A549 (cell line): ENCODE measurements around the gene STOX1. TPM values are rescaled to one million over a fixed set of nuclear protein-coding genes. Genes with fewer than 3 reads are reported as not detected.

ENCODE experiments used
- CEBPB ChIP-seq, 2 experiments: fragments of >200 bp in 1 of 2; sonication (Bioruptor Twin) in 1 of 2; formaldehyde crosslinking in 1 of 2; IDR thresholded peaks; 2 replicates each; pipeline ENCODE4 v1.6.1; 2012 to 2016
- CHD2 ChIP-seq: fragments of 150-350 bp; IDR thresholded peaks from 2 replicates; pipeline ENCODE4 v1.6.1; 2014; ENCODE audit warnings: low read length; ENCODE audit not compliant: partially characterized antibody
- CHD4 ChIP-seq: fragments of 200-600 bp; sonication (generic); IDR thresholded peaks from 2 replicates; pipeline ENCODE4 v1.6.1; 2016; ENCODE audit warnings: antibody characterized with exemption, mild to moderate bottlenecking, borderline replicate concordance
- EHF ChIP-seq: fragments of 250-450 bp; sonication (Bioruptor Pico); IDR thresholded peaks from 2 replicates; pipeline ENCODE4 v1.5.0; 2020; ENCODE audit warnings: mild to moderate bottlenecking
- EP300 ChIP-seq, 2 experiments: fragments of >200 bp; sonication (Bioruptor Twin); formaldehyde crosslinking; IDR thresholded peaks; 2 replicates in 1 of 2; 3 replicates in 1 of 2; pipeline ENCODE4 v1.6.1; 2016 to 2017
- FOSL2 ChIP-seq, 2 experiments: fragments of 450-650 bp in 1 of 2; fragments of >200 bp in 1 of 2; sonication (Bioruptor Twin) in 1 of 2; formaldehyde crosslinking; IDR thresholded peaks; 2 replicates each; pipeline versions ENCODE4 v1.5.0 to v1.6.1; 2016 to 2020; ENCODE audit warnings: mild to moderate bottlenecking in 1 of 2, moderate library complexity in 1 of 2
- FOXS1 ChIP-seq: fragments of 250-450 bp; sonication (Bioruptor Pico); IDR thresholded peaks from 2 replicates; pipeline ENCODE4 v1.5.0; 2020; ENCODE audit warnings: mild to moderate bottlenecking, moderate library complexity
- GATA3 ChIP-seq: IDR thresholded peaks from 2 replicates; pipeline ENCODE4 v1.6.1; 2012; ENCODE audit warnings: borderline replicate concordance
- HDAC2 ChIP-seq: fragments of 200-600 bp; sonication (generic); IDR thresholded peaks from 2 replicates; pipeline ENCODE4 v1.6.1; 2016
- HES2 ChIP-seq: fragments of >200 bp; sonication (Bioruptor Twin); formaldehyde crosslinking; IDR thresholded peaks from 2 replicates; pipeline ENCODE4 v1.6.1; 2016
- HEYL ChIP-seq: fragments of 250-450 bp; sonication (Bioruptor Pico); IDR thresholded peaks from 2 replicates; pipeline ENCODE4 v1.8.0; 2021; ENCODE audit warnings: mild to moderate bottlenecking, moderate library complexity
- HOXA7 ChIP-seq: fragments of 250-450 bp; sonication (Bioruptor Pico); IDR thresholded peaks from 2 replicates; pipeline ENCODE4 v1.5.0; 2020; ENCODE audit warnings: mild to moderate bottlenecking, moderate library complexity
- HOXB13 ChIP-seq: fragments of 250-450 bp; sonication (Bioruptor Pico); IDR thresholded peaks from 2 replicates; pipeline ENCODE4 v1.5.0; 2020; ENCODE audit warnings: low read depth, mild to moderate bottlenecking, moderate library complexity
- HOXB5 ChIP-seq: fragments of 250-450 bp; sonication (Bioruptor Pico); IDR thresholded peaks from 2 replicates; pipeline ENCODE4 v1.5.0; 2020; ENCODE audit warnings: mild to moderate bottlenecking, moderate library complexity
- JUN ChIP-seq, 2 experiments: fragments of >200 bp; sonication (Bioruptor Twin); formaldehyde crosslinking; IDR thresholded peaks; 2 replicates in 1 of 2; 3 replicates in 1 of 2; pipeline ENCODE4 v1.6.1; 2016 to 2017
- JUNB ChIP-seq: fragments of >200 bp; sonication (Bioruptor Twin); formaldehyde crosslinking; IDR thresholded peaks from 2 replicates; pipeline ENCODE4 v1.6.1; 2016
- KDM1A ChIP-seq: fragments of 200-600 bp; sonication (generic); IDR thresholded peaks from 2 replicates; pipeline ENCODE4 v1.6.1; 2016; ENCODE audit warnings: low read depth, mild to moderate bottlenecking
- MAFK ChIP-seq: fragments of 450-650 bp; IDR thresholded peaks from 2 replicates; pipeline ENCODE4 v1.6.1; 2014; ENCODE audit not compliant: partially characterized antibody
- MYC ChIP-seq: IDR thresholded peaks from 2 replicates; pipeline ENCODE4 v1.6.1; 2012; ENCODE audit warnings: mild to moderate bottlenecking, inconsistent platforms, low read length, improper control_type of control experiment, borderline replicate concordance
- NFE2L2 ChIP-seq: fragments of 150-350 bp; conservative IDR thresholded peaks from 2 replicates; pipeline ENCODE4 v1.6.1; 2014; ENCODE audit warnings: low read length
- NPAS2 ChIP-seq: fragments of 250-450 bp; sonication (Bioruptor Pico); IDR thresholded peaks from 2 replicates; pipeline ENCODE4 v1.8.0; 2022; ENCODE audit warnings: mild to moderate bottlenecking, moderate library complexity, borderline replicate concordance
- NR3C1 ChIP-seq: fragments of >200 bp; sonication (Bioruptor Twin); formaldehyde crosslinking; IDR thresholded peaks from 3 replicates; pipeline ENCODE4 v1.6.1; 2017
- PHF8 ChIP-seq: fragments of 200-600 bp; sonication (generic); IDR thresholded peaks from 2 replicates; pipeline ENCODE4 v1.6.1; 2016; ENCODE audit warnings: low read depth, mild to moderate bottlenecking, antibody characterized with exemption, moderate library complexity, borderline replicate concordance
- POLR2A ChIP-seq: IDR thresholded peaks from 2 replicates; pipeline ENCODE4 v1.6.1; 2012; ENCODE audit warnings: mild to moderate bottlenecking, low read length
- POLR2AphosphoS2 ChIP-seq: conservative IDR thresholded peaks from 2 replicates; pipeline ENCODE4 v1.6.1; 2012; ENCODE audit warnings: low read length, improper control_type of control experiment, inconsistent platforms
- RFX5 ChIP-seq: fragments of 450-650 bp; IDR thresholded peaks from 2 replicates; pipeline ENCODE4 v1.7.1; 2014; ENCODE audit warnings: antibody characterized with exemption, mild to moderate bottlenecking, moderate library complexity
- RNF2 ChIP-seq: fragments of 200-600 bp; sonication (generic); IDR thresholded peaks from 2 replicates; pipeline ENCODE4 v1.6.1; 2016; ENCODE audit warnings: low read depth, mild to moderate bottlenecking, antibody characterized with exemption, moderate library complexity, borderline replicate concordance
- SMC3 ChIP-seq: fragments of >200 bp; sonication (Bioruptor Twin); formaldehyde crosslinking; IDR thresholded peaks from 3 replicates; pipeline ENCODE4 v1.6.1; 2018; ENCODE audit warnings: inconsistent platforms
- SREBF2 ChIP-seq: fragments of 450-650 bp; IDR thresholded peaks from 2 replicates; pipeline ENCODE4 v1.6.1; 2014; ENCODE audit warnings: mild to moderate bottlenecking, moderate library complexity
- TFCP2L1 ChIP-seq: fragments of 250-450 bp; sonication (Bioruptor Pico); IDR thresholded peaks from 2 replicates; pipeline ENCODE4 v1.5.0; 2021; ENCODE audit warnings: mild to moderate bottlenecking
- TP53 ChIP-seq: fragments of 250-450 bp; sonication (Bioruptor Pico); IDR thresholded peaks from 2 replicates; pipeline ENCODE4 v1.5.0; 2021; ENCODE audit warnings: mild to moderate bottlenecking, moderate library complexity
- ZFP36 ChIP-seq: fragments of 450-650 bp; IDR thresholded peaks from 2 replicates; pipeline ENCODE4 v1.6.1; 2014; ENCODE audit warnings: borderline replicate concordance; ENCODE audit not compliant: partially characterized antibody
- ZNF302 ChIP-seq: fragments of 250-450 bp; sonication (Bioruptor Pico); IDR thresholded peaks from 2 replicates; pipeline ENCODE4 v1.9.0; 2021; ENCODE audit warnings: inconsistent platforms, mild to moderate bottlenecking, moderate library complexity
- ZSCAN20 ChIP-seq: fragments of 250-450 bp; sonication (Bioruptor Pico); IDR thresholded peaks from 2 replicates; pipeline ENCODE4 v1.8.0; 2022; ENCODE audit warnings: mild to moderate bottlenecking, moderate library complexity
- polyA plus RNA-seq, 4 experiments: library from polyadenylated mRNA; depleted of rRNA in 3 of 4; stranded (reverse); fragments of >200 nt; fragmentation: RNase III in 1 of 4; extraction: RNeasy Plus Mini Kit Qiagen cat#74134 plus additional on column Dnase treatment in 1 of 4; gene quantifications; 2 replicates in 3 of 4; 3 replicates in 1 of 4; pipeline ENCODE4 v1.2.3, GENCODE V29; 2011 to 2017
- TF ChIP-seq, protein P1 (sequence below): fragments of 250-450 bp; sonication (Bioruptor Pico); IDR thresholded peaks from 2 replicates; pipeline ENCODE4 v1.5.0; 2021; ENCODE audit warnings: mild to moderate bottlenecking, moderate library complexity, borderline replicate concordance
- TF ChIP-seq, protein P2 (sequence below): fragments of 250-450 bp; sonication (Bioruptor Pico); IDR thresholded peaks from 2 replicates; pipeline ENCODE4 v1.5.0; 2020; ENCODE audit warnings: low read depth, mild to moderate bottlenecking, moderate library complexity
- TF ChIP-seq, protein P3 (sequence below): IDR thresholded peaks from 2 replicates; pipeline ENCODE4 v1.6.1; 2012; ENCODE audit warnings: low read depth, borderline replicate concordance
- TF ChIP-seq, protein P4 (sequence below): fragments of >200 bp; sonication (Bioruptor Twin); formaldehyde crosslinking; IDR thresholded peaks from 3 replicates; pipeline ENCODE4 v1.5.1; 2016

Gene STOX1
- polyA plus RNA-seq, 2 of the 4 experiments (the other 2 are of a cell fraction), result 0.94 to 1.6 TPM

GRCh38 chr10:68900427-68901104 lies 73.2 kb downstream of the STOX1 start (continued):
- no peak for TF ChIP-seq NR3C1
- TF ChIP-seq, protein P1, sequence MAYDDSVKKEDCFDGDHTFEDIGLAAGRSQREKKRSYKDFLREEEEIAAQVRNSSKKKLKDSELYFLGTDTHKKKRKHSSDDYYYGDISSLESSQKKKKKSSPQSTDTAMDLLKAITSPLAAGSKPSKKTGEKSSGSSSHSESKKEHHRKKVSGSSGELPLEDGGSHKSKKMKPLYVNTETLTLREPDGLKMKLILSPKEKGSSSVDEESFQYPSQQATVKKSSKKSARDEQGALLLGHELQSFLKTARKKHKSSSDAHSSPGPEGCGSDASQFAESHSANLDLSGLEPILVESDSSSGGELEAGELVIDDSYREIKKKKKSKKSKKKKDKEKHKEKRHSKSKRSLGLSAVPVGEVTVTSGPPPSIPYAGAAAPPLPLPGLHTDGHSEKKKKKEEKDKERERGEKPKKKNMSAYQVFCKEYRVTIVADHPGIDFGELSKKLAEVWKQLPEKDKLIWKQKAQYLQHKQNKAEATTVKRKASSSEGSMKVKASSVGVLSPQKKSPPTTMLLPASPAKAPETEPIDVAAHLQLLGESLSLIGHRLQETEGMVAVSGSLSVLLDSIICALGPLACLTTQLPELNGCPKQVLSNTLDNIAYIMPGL (CRISPR knock-in tag), result no peak
- TF ChIP-seq HDAC2, result no peak
- TF ChIP-seq ZSCAN20 (CRISPR knock-in tag), result peak; percentile 64
- TF ChIP-seq SMC3, result no peak
- TF ChIP-seq JUN (IDR thresholded peaks at IDR 0.05), result peak in 1 of 2 experiments; percentile 89; a peak in 3 of 5 replicates
- no peak for TF ChIP-seq GATA3
- TF ChIP-seq TFCP2L1, result 0 out of 2 replicates have a peak, but pooled peaks have one; percentile 29
- TF ChIP-seq, protein P2, sequence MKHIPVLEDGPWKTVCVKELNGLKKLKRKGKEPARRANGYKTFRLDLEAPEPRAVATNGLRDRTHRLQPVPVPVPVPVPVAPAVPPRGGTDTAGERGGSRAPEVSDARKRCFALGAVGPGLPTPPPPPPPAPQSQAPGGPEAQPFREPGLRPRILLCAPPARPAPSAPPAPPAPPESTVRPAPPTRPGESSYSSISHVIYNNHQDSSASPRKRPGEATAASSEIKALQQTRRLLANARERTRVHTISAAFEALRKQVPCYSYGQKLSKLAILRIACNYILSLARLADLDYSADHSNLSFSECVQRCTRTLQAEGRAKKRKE (CRISPR knock-in tag), result peak; percentile 65; the same call in 1 of the 2 replicates
- TF ChIP-seq, protein P3, sequence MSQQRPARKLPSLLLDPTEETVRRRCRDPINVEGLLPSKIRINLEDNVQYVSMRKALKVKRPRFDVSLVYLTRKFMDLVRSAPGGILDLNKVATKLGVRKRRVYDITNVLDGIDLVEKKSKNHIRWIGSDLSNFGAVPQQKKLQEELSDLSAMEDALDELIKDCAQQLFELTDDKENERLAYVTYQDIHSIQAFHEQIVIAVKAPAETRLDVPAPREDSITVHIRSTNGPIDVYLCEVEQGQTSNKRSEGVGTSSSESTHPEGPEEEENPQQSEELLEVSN, result peak; percentile 99
- no peak for TF ChIP-seq MAFK
- no peak for TF ChIP-seq CHD4
- TF ChIP-seq EHF (CRISPR knock-in tag), result peak; percentile 67; the same call in 1 of the 2 replicates
- TF ChIP-seq HOXB5, result peak; percentile 86
- TF ChIP-seq SREBF2, result no peak
- no peak for TF ChIP-seq EP300 (IDR thresholded peaks at IDR 0.05)
- TF ChIP-seq JUNB, result no peak
- TF ChIP-seq KDM1A, result no peak
- peak; percentile 55; the same call in 1 of the 2 replicates for TF ChIP-seq TP53 (CRISPR knock-in tag)
- no peak for TF ChIP-seq NPAS2 (CRISPR knock-in tag)
- no peak; the same call in 1 of the 2 replicates for TF ChIP-seq RNF2
- no peak for TF ChIP-seq ZNF302 (CRISPR knock-in tag)
- no peak for TF ChIP-seq CEBPB (IDR thresholded peaks at IDR 0.05)
- no peak for TF ChIP-seq RFX5
- no peak for TF ChIP-seq ZFP36
- peak; percentile 48; the same call in 1 of the 2 replicates for TF ChIP-seq POLR2A
- no peak for TF ChIP-seq POLR2AphosphoS2
- TF ChIP-seq FOSL2 (IDR thresholded peaks at IDR 0.05), result no peak
- TF ChIP-seq FOSL2 (CRISPR knock-in tag; IDR thresholded peaks at IDR 0.05), result 0 out of 2 replicates have a peak, but pooled peaks have one; percentile 2
- no peak for TF ChIP-seq HES2
- peak; percentile 90 for TF ChIP-seq HOXB13 (CRISPR knock-in tag)
- peak; percentile 85; the same call in 1 of the 2 replicates for TF ChIP-seq PHF8
- no peak for TF ChIP-seq HEYL (CRISPR knock-in tag)
- TF ChIP-seq CHD2, result peak; percentile 44
- no peak for TF ChIP-seq HOXA7 (CRISPR knock-in tag)
- TF ChIP-seq MYC, result no peak
- TF ChIP-seq, protein P4, sequence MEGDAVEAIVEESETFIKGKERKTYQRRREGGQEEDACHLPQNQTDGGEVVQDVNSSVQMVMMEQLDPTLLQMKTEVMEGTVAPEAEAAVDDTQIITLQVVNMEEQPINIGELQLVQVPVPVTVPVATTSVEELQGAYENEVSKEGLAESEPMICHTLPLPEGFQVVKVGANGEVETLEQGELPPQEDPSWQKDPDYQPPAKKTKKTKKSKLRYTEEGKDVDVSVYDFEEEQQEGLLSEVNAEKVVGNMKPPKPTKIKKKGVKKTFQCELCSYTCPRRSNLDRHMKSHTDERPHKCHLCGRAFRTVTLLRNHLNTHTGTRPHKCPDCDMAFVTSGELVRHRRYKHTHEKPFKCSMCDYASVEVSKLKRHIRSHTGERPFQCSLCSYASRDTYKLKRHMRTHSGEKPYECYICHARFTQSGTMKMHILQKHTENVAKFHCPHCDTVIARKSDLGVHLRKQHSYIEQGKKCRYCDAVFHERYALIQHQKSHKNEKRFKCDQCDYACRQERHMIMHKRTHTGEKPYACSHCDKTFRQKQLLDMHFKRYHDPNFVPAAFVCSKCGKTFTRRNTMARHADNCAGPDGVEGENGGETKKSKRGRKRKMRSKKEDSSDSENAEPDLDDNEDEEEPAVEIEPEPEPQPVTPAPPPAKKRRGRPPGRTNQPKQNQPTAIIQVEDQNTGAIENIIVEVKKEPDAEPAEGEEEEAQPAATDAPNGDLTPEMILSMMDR, result no peak
- no peak for TF ChIP-seq NFE2L2
- TF ChIP-seq FOXS1 (CRISPR knock-in tag), result no peak
